GM06990 (cell line): Measurements from ENCODE around the gene UCN2.

Experiments used
- DNase-seq: peaks from one replicate; pipeline ENCODE4 v3.0.0-alpha.2; 2011; ENCODE audit not compliant: insufficient read length; ENCODE audit errors: extremely low read depth
- H3K27me3 ChIP-seq: replicated peaks from 2 replicates; pipeline ENCODE4 v1.6.0; 2011; ENCODE audit warnings: low read length; ENCODE audit not compliant: control insufficient read depth, insufficient read depth
- H3K36me3 ChIP-seq: 2 replicates; pipeline ENCODE4 v1.5.1; 2011; ENCODE audit warnings: low read length; ENCODE audit not compliant: control insufficient read depth, insufficient read depth
- H3K4me3 ChIP-seq: replicated peaks from 2 replicates; pipeline ENCODE4 v1.5.1; 2011; ENCODE audit warnings: low read depth, mild to moderate bottlenecking, control low read depth, low read length
- CTCF ChIP-seq: IDR thresholded peaks from 2 replicates; pipeline ENCODE4 v1.5.1; 2011; ENCODE audit warnings: low read length, control low read depth, mild to moderate bottlenecking, inconsistent platforms; ENCODE audit not compliant: insufficient read depth, poor library complexity, severe bottlenecking

Gene UCN2

GRCh38 chr3:48548126-48548525 is 15.5 kb downstream of the UCN2 start:
- DNase-seq = no peak
- H3K27me3 ChIP-seq = no peaks in the 10 kb centered on the region
- no peak overlapping the region for H3K4me3 ChIP-seq
- no peak for TF ChIP-seq CTCF
- H3K36me3 ChIP-seq = no peaks in the 10 kb centered on the region; the same call in 1 of the 2 replicates

- no peak for TF ChIP-seq CTCF
- DNase-seq = no peak
- H3K36me3 ChIP-seq = no peaks in the 10 kb centered on the region; the same call in 1 of the 2 replicates
- no peak overlapping the region for H3K4me3 ChIP-seq
- H3K27me3 ChIP-seq = no peaks in the 10 kb centered on the region
Measured at GRCh38 chr3:48546203-48546829, 17.3 kb downstream of the UCN2 start.

- DNase-seq = no peak
- H3K27me3 ChIP-seq = no peaks in the 10 kb centered on the region
- no peak overlapping the region for H3K4me3 ChIP-seq
- no peaks in the 10 kb centered on the region; the same call in none of the 2 replicates for H3K36me3 ChIP-seq
- no peak for TF ChIP-seq CTCF
Measured at GRCh38 chr3:48544141-48544540, 19.4 kb downstream of the UCN2 start.

- TF ChIP-seq CTCF = no peak
- Histone ChIP-seq H3K36me3 (no peaks in the 10 kb centered on the region; the same call in none of the 2 replicates), H3K27me3 (no peaks in the 10 kb centered on the region), H3K4me3 (no peak overlapping the region)
- DNase-seq = no peak
Measured at GRCh38 chr3:48543271-48543866, 20.2 kb downstream of the UCN2 start.

GRCh38 chr3:48538451-48538850 is 25.1 kb downstream of the UCN2 start:
- TF ChIP-seq CTCF = no peak
- Histone ChIP-seq H3K27me3 (no peaks in the 10 kb centered on the region), H3K36me3 (no peaks in the 10 kb centered on the region; the same call in 1 of the 2 replicates), H3K4me3 (no peak overlapping the region)
- no peak for DNase-seq

- Histone ChIP-seq H3K4me3 (no peak overlapping the region), H3K36me3 (no peaks in the 10 kb centered on the region; the same call in 1 of the 2 replicates), H3K27me3 (no peaks in the 10 kb centered on the region)
- TF ChIP-seq CTCF = no peak
- no peak for DNase-seq
Measured at GRCh38 chr3:48536785-48537184, 26.8 kb downstream of the UCN2 start.
